Stomach smooth muscle (tissue), 2 donors: ENCODE measurements around the gene USP24.
"Not testable (repeated sequence)": the region's sequence is repeated elsewhere in the genome, so short reads cannot be mapped to it uniquely, and the experiment has no call there.

Experiments used
- H3K27ac ChIP-seq: one replicate; pipeline ENCODE4 v1.7.0; 2013; ENCODE audit warnings: mild to moderate bottlenecking, low read length, inconsistent platforms
- H3K27me3 ChIP-seq, 2 donors: one replicate each; pipeline ENCODE4 v1.7.0; 2013; ENCODE audit warnings: low read length in 2 of 2; ENCODE audit not compliant: insufficient read depth in 2 of 2, control insufficient read depth in 1 of 2
- H3K36me3 ChIP-seq, 2 donors: one replicate each; pipeline ENCODE4 v1.7.0; 2013; ENCODE audit warnings: low read length in 2 of 2; ENCODE audit not compliant: control insufficient read depth in 2 of 2, insufficient read depth in 2 of 2
- H3K4me1 ChIP-seq: one replicate; pipeline ENCODE4 v1.7.0; 2013; ENCODE audit warnings: low read length; ENCODE audit not compliant: control insufficient read depth, insufficient read depth
- H3K4me3 ChIP-seq, 2 donors: one replicate each; pipeline ENCODE4 v1.7.0; 2013; ENCODE audit warnings: low read length in 2 of 2
- H3K9ac ChIP-seq, 2 donors: one replicate each; pipeline ENCODE4 v1.7.0; 2013; ENCODE audit warnings: low read length in 2 of 2, mild to moderate bottlenecking in 1 of 2
- H3K9me3 ChIP-seq, 2 donors: one replicate each; pipeline ENCODE4 v1.7.0; 2013; ENCODE audit warnings: low read length in 2 of 2; ENCODE audit not compliant: control insufficient read depth in 2 of 2
- donor health status: healthy.
- donor health status: Pancreatic carcinoma.

The USP24 gene

GRCh38 chr1:55118651-55119329 is 96.4 kb downstream of the USP24 start:
- Histone ChIP-seq H3K27ac (no peak overlapping the region), H3K27me3 (no peaks in the 10 kb centered on the region), H3K4me1 (no peaks in the 10 kb centered on the region), H3K9ac (no peak overlapping the region), H3K36me3 (peaks cover 33 to 42% of the 10 kb centered on the region in 2 donors), H3K9me3 (peaks cover 0 to 3% of the 10 kb centered on the region in 2 donors), H3K4me3 (no peak overlapping the region)

DNA sequence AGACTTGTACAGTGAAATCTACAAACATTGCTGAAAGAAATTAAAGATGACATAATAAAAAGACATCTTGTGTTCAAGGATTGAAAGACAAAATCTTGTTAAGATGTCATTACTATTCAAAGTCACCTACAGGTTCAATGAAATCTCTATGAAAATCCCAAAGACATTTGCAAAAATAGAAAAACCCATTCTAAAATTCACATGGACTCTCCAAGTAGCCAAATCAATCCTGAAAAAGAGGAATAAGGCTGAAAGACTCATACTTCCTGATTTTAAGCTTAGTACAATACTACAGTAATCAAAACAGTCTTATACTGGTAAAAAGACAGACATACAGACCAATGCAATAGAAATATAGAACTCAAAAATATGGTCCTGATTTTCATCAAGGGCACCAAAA is 97.2 kb downstream of the USP24 start:
- H3K4me3 ChIP-seq: no peak overlapping the region
- peaks cover 0 to 3% of the 10 kb centered on the region in 2 donors for H3K9me3 ChIP-seq
- no peaks in the 10 kb centered on the region for H3K27me3 ChIP-seq
- no peaks in the 10 kb centered on the region for H3K4me1 ChIP-seq
- peaks cover 26 to 39% of the 10 kb centered on the region in 2 donors for H3K36me3 ChIP-seq
- H3K27ac ChIP-seq: no peak overlapping the region
- H3K9ac ChIP-seq: no peak overlapping the region

DNA sequence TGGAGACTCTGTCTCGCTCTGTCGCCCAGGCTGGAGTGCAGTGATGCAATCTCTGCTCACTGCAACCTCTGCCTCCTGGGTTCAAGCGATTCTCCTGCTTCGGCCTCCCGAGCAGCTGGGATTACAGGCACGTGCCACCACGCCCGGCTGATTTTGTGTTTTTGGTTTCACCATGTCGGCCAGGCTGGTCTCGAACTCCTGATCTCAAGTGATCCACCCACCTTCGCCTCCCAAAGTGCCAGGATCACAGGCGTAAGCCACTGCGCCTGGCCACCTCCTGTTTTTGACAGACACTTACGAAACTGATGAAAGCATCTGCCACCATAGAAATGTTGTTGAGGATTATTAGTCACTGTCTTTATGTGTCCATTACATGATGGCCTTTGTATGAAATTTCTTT is 106.2 kb downstream of the USP24 start:
- H3K36me3 ChIP-seq: peaks cover 40 to 42% of the 10 kb centered on the region in 2 donors
- H3K4me1 ChIP-seq, H3K27me3 ChIP-seq, H3K9ac ChIP-seq, H3K4me3 ChIP-seq, H3K27ac ChIP-seq, H3K9me3 ChIP-seq: not testable (repeated sequence)

GRCh38 chr1:55107101-55107500 is 108.1 kb downstream of the USP24 start:
- H3K36me3 ChIP-seq: peaks cover 50 to 55% of the 10 kb centered on the region in 2 donors
- no peak overlapping the region for H3K9ac ChIP-seq
- no peaks in the 10 kb centered on the region for H3K9me3 ChIP-seq
- no peaks in the 10 kb centered on the region for H3K4me1 ChIP-seq
- H3K27me3 ChIP-seq: no peaks in the 10 kb centered on the region
- no peak overlapping the region for H3K4me3 ChIP-seq
- no peak overlapping the region for H3K27ac ChIP-seq

DNA sequence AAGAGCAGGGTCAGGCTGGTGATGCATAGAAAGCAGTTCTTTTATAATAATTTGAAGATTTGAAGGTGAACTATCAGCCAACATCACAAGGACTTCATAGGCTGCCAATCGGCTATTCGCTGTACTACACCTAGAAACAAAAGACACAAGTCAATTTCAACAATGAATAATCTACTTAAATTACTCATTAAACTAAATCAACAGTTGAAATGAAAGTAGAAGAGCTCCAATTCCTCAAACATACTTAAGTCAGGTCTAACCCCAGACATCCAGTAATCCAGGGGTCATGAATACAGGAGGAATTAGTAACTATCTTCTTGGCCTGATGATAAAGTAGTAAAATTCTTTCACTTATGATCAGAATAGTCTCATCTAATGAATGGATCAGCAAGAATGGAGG is 111.3 kb downstream of the USP24 start:
- Histone ChIP-seq H3K27ac (no peak overlapping the region), H3K27me3 (no peaks in the 10 kb centered on the region), H3K4me3 (no peak overlapping the region), H3K4me1 (no peaks in the 10 kb centered on the region), H3K9ac (no peak overlapping the region), H3K9me3 (no peaks in the 10 kb centered on the region), H3K36me3 (peaks cover 63 to 64% of the 10 kb centered on the region in 2 donors)

GRCh38 chr1:55095095-55095494 is 120.1 kb downstream of the USP24 start:
- Histone ChIP-seq H3K36me3 (peaks cover 49 to 71% of the 10 kb centered on the region in 2 donors), H3K4me1 (no peaks in the 10 kb centered on the region), H3K4me3 (no peak overlapping the region), H3K9ac (no peak overlapping the region), H3K9me3 (no peaks in the 10 kb centered on the region), H3K27me3 (no peaks in the 10 kb centered on the region), H3K27ac (no peak overlapping the region)

- H3K4me3 ChIP-seq: no peak overlapping the region
- no peaks in the 10 kb centered on the region for H3K4me1 ChIP-seq
- no peak overlapping the region for H3K9ac ChIP-seq
- H3K9me3 ChIP-seq: no peaks in the 10 kb centered on the region
- H3K36me3 ChIP-seq: peaks cover 54 to 76% of the 10 kb centered on the region in 2 donors
- no peak overlapping the region for H3K27ac ChIP-seq
- H3K27me3 ChIP-seq: no peaks in the 10 kb centered on the region
Measured at GRCh38 chr1:55092475-55092874, 122.7 kb downstream of the USP24 start.

- no peaks in the 10 kb centered on the region for H3K27me3 ChIP-seq
- H3K4me3 ChIP-seq: no peak overlapping the region
- H3K36me3 ChIP-seq: peaks cover 59 to 74% of the 10 kb centered on the region in 2 donors
- H3K9ac ChIP-seq: no peak overlapping the region
- no peaks in the 10 kb centered on the region for H3K9me3 ChIP-seq
- no peak overlapping the region for H3K27ac ChIP-seq
- H3K4me1 ChIP-seq: no peaks in the 10 kb centered on the region
Measured at GRCh38 chr1:55089683-55090082, 125.5 kb downstream of the USP24 start.

GRCh38 chr1:55088413-55088812 is 126.8 kb downstream of the USP24 start:
- H3K4me1 ChIP-seq: no peaks in the 10 kb centered on the region
- H3K27me3 ChIP-seq: no peaks in the 10 kb centered on the region
- no peak overlapping the region for H3K4me3 ChIP-seq
- peaks cover 59 to 78% of the 10 kb centered on the region in 2 donors for H3K36me3 ChIP-seq
- no peak overlapping the region for H3K9ac ChIP-seq
- H3K27ac ChIP-seq: no peak overlapping the region
- no peaks in the 10 kb centered on the region for H3K9me3 ChIP-seq

GRCh38 chr1:55087439-55087838 is 127.7 kb downstream of the USP24 start:
- no peaks in the 10 kb centered on the region for H3K27me3 ChIP-seq
- H3K36me3 ChIP-seq: peaks cover 62 to 73% of the 10 kb centered on the region in 2 donors
- no peak overlapping the region for H3K4me3 ChIP-seq
- H3K27ac ChIP-seq: no peak overlapping the region
- no peaks in the 10 kb centered on the region for H3K4me1 ChIP-seq
- no peak overlapping the region for H3K9ac ChIP-seq
- no peaks in the 10 kb centered on the region for H3K9me3 ChIP-seq

DNA sequence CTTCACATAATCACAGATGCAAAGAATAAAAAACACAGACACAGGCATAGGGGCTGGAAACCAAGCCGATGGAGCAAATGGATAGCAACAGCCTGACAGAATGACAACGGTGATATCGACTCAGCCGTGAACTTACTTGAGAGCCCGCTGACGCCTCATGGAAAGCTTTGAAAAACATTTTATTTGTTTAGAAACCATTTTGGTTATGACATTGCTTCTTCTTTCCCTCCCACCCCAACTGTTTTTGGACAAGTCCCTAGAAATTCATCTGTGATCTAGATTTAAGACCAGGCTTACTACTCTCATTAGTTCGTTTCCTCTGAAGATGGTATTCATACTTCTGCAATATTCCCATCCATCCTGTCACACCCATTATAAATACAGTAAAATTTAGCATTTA is 130.9 kb downstream of the USP24 start:
- Histone ChIP-seq H3K36me3 (peaks cover 73 to 75% of the 10 kb centered on the region in 2 donors), H3K9ac (no peak overlapping the region), H3K4me1 (no peaks in the 10 kb centered on the region), H3K27ac (no peak overlapping the region), H3K9me3 (no peaks in the 10 kb centered on the region), H3K27me3 (no peaks in the 10 kb centered on the region), H3K4me3 (no peak overlapping the region)
